GM21717 (cell line): ENCODE results near the gene LAMC1.
"Not testable (repeated sequence)": the region's sequence is repeated elsewhere in the genome, so short reads cannot be mapped to it uniquely, and the experiment has no call there.

ENCODE experiments used
- ATAC-seq: cut with Tn5 transposase; IDR thresholded peaks from one replicate; pipeline ENCODE4 v1.9.1; 2021; ENCODE audit warnings: mild to moderate bottlenecking, moderate library complexity; ENCODE audit not compliant: unreplicated experiment

The LAMC1 gene

DNA sequence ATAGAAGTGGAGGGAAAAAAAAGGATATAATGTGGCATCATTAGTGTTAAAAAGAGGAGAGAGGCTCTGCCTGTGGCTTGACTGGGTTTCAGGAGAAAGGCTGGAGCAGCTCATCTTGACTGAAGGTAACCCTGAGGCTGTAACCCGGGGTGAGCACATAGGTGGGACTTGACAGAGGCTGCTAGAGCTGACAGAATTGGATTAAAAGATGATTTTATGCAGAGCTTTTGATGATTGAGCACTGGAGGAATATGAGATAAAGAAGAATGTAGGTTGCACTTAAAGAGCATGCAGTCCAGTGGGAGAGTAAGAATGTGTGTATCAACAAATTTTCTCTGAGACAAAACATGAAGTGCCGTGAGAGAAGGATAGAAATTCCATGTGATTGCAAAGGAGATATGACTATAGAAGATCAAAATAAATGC is 17.3 kb downstream of the LAMC1 start:
- no peak for ATAC-seq

- no peak for ATAC-seq
These were observed 20.0 kb downstream of the LAMC1 start for GRCh38 chr1:183043254-183043653.

- ATAC-seq: no peak
These were observed 20.9 kb downstream of the LAMC1 start for GRCh38 chr1:183043872-183044854.

GRCh38 chr1:183044893-183045649 is 21.9 kb downstream of the LAMC1 start:
- no peak for ATAC-seq

GRCh38 chr1:183048087-183049085 is 25.2 kb downstream of the LAMC1 start:
- ATAC-seq: peak; percentile 99

GRCh38 chr1:183051546-183051945 is 28.3 kb downstream of the LAMC1 start:
- ATAC-seq: no peak

- ATAC-seq: no peak
These were observed 29.6 kb downstream of the LAMC1 start for GRCh38 chr1:183052861-183053260.

DNA sequence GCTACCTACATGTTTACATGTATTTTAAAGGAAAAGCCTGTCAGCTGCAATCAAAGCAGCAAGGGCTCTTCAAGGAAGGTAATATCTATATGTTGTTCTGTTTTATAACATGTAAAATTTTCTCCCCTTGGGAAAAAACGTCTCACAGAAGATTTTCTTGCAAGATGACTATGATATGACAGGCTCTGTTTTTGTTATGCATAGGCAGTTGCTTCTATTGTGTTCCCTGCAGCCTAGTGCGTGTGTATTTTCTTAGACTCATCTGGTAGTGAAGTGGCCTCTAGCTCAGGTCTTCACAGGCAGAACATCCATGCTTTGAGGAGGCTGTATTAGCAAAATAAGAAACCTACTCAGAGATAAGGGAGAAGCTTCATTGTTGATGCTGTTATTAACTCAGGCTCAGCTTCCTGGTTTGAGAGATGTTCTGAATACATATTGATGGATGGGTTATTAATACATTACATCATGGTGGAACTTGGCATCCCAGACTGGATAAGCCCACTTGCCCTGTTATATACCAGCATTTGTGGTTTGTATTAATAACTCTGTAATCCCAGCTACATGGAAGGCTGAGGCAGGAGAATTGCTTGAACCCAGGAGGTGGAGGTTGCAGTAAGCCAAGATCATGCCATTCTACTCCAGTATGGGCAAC is 35.8 kb downstream of the LAMC1 start:
- ATAC-seq: no peak

DNA sequence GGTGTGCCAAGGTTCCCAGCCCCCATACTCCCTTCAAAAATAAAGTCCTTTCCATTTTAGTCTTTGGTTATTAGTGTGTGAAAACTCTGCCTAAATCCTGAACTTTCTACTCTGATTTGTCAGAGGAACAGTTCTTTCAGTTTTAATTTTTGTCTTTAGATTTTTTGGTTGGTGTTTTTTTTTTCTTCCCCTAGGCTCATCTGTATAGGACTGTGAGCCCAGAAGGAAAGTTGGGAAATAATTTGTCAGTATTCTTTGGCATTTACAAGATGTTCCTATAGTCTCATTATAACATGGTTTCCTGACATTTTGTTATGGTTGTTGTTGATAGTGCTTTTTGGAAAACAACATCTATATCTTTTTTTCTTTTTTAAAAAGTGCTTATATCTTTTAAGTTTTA is 38.0 kb downstream of the LAMC1 start:
- ATAC-seq: no peak

GRCh38 chr1:183063349-183063748 is 40.1 kb downstream of the LAMC1 start:
- no peak for ATAC-seq

DNA sequence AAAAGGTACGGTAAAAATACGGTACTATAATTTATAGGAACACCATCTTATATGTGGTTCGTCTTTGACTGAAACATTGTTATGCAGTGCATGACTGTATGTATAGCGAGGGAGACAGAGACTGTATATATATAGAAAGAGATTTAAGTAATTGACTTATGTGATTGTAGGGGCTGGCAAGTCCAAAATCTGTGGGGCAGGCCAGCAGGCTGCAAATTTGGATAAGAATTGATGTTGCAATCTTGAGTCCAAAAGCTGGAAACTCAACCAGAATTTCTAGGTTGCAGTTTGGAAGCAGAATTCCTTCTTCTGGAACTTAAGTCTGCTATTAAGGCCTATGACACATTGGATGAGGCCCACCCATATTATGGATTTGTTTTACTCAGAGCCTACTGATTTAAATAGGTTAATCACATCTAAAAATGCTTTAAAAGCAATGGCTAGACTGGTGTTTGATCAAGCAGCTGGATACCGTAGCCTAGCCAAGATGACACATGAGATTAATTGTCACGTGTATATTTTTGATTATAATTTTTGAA is 42.0 kb downstream of the LAMC1 start:
- no peak for ATAC-seq

DNA sequence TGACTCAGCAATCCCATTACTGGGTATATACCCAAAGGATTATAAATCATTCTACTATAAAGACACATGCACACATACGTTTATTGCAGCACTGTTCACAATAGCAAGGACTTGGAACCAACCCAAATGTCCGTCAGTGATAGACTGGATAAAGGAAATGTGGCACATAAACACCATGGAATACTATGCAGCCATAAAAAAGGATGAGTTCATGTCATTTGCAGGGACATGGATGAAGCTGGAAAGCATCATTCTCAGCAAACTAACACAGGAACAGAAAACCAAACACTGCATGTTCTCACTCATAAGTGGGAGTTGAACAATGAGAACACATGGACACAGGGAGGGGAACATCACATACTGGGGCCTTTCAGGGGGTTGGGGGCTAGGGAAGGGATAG is 43.2 kb downstream of the LAMC1 start:
- not testable (repeated sequence) for ATAC-seq

DNA sequence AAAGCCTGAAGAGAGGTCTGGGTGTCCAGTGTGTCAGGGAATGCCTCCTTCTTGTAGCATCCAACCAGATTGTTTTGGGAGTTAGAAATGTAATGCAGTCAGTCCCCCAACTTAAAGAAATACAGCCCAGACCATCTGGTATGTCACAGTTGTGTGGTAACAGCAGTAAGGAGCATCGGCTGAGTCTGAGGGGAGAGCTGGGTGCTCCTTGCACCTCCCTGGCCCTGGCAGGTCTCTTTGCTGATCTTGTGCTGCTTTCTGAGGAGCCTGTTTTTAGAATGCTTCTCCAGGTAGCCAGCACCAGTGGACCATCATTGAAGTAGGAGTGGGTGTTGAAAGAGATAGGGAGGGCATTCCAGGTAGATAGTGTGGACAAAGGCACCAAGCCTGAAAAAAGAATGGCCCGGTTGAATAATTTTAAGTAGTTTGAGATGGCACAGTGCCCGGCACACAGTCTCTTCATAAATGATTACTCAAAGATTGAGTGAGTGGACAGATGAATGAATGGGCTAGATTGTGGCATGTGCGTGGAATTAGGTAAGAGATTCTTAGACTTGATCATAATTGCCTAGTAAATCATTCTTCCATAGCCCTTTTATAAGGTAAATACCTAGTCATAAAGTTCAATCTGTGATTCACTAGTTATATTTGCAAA is 46.5 kb downstream of the LAMC1 start:
- no peak for ATAC-seq

GRCh38 chr1:183070234-183070922 is 47.2 kb downstream of the LAMC1 start:
- ATAC-seq: no peak

DNA sequence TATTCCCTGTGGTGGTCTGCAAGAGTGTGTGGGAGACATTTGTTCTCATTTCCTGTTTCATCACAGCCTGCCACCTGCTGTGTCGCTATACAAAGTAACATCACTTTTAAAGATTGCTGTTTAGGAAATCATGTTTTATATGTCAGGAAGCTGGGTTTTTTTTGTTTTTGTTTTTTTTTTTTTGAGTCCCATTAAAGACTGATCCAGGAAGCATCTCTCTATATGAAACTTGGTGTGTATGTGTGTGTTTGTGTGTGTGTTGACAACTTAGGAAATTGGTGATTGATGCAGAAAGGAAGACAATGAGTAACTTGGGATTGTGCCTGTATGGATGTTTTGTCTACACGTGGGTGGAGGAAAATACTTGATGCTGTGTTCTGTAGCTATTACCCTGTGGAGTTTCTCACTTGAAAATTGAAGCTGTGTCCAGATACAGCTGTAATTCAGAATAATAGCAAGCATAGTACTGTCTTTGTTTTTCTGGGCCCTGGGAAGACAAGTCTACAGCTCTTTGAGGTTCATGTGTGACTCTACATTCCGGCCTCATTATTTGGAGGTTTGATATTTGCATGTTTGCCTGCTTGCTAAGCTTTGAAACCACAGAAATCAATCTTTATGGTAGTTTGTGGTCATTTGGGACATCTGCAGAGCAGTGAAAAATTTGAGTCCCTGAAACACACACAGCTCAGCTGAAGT is 47.9 kb downstream of the LAMC1 start:
- peak; percentile 86 for ATAC-seq

- not testable (repeated sequence) for ATAC-seq
These were observed 49.4 kb downstream of the LAMC1 start for GRCh38 chr1:183072595-183072994.

DNA sequence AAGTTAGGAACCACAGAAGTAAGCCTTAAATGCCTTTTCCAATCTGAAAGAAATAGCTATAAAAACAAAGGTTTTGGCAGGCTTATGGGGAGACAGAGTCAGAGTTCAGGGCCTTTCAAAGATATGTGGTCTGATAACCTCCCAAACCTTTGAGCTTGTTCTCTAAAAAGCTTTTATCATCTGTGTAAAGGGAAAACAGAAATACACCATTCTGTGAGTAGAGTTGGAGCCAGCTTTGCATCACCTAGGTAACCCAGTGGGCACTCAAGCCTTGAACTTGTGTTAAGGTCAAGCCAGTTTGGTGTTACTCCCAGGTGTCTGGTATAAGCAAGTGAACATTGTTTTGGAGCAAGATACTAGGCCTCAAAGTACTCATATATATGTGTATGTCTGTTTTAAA is 50.1 kb downstream of the LAMC1 start:
- ATAC-seq: no peak

DNA sequence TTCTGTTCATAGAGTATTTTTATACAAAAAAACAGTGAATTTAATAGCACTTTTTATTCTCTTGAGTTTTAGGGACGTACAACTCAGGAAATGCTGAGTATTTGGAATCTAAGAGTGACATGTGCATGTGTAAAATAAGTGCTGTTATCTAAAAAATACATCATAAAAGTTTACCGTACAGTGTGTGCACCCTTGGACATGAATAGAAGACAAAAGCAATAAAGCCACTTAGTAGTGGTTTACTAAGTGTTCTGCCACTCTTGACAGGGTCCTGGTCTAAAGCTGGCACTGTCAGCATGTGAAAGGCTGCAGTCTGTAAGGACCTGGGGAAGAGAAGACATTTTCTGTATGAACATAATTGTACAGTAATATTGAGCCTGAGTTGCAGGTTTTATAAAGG is 51.0 kb downstream of the LAMC1 start:
- ATAC-seq: no peak
